Middle frontal gyrus (tissue), 1 donor: ENCODE results near the gene RFTN1.

Experiments
- DNase-seq: peaks from one replicate; pipeline ENCODE4 v3.0.0-alpha.2; 2015; ENCODE audit warnings: low spot score; ENCODE audit errors: extremely low spot score

Gene RFTN1

GRCh38 chr3:16286161-16286560 lies 227.3 kb downstream of the RFTN1 start:
- DNase-seq = no peak

GRCh38 chr3:16284633-16285032 lies 228.9 kb downstream of the RFTN1 start:
- DNase-seq = no peak

DNA sequence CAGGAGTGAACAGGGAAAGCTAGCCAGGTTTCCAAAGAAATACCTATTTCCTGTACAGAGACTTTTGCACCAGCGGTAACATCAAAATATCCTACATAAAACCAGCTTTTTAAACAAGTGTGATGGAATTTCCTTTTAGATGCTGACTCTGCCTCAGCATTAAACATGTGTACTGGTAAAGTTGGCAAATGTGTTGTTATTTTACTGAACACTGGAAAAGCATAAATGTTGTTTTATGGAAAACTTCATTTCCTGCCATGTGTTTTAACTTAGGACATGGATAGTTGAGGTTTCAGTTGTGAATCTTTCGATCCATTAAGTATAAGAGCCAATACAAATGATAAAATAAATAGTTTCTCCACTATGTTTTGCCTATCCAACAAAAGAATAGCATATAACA lies 232.8 kb downstream of the RFTN1 start:
- DNase-seq = no peak

DNA sequence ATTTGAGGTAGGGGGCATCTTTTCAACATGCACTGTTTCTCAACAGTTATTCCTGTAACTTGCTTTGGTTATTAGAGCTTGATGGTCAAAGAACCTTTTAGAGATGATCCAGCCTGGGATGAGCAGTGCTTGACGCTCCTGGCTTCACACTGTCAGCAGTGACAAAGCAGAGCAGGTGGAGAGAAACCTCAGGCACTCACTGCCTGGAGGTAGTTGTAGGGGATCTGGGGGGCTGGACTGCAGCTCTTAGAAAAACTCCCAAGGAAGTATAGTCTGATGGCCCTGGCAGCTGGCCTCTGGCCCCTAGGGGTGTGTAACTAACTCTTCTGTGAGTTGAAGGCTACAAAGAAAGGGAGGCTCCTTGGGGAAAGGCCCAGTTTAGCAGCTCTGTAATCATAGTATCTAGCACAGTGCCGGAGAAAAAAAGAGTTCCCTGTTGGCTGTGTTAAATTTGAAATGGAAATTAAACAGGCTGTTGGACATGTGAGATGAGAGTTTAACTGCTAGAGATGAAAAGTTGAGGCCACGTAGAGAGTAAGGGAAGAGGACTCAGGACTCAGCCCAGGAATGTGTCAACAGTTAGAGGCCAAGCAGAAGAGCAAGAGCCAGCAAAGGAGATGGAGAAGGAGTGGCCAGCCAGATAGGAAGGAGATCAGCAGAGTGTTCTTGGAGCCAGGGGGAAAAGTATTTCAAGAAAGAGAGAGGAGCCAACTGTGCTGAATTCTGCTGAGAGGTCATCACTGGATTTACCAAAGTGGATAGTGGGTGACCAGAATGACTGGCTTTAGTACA lies 234.3 kb downstream of the RFTN1 start:
- no peak for DNase-seq

DNA sequence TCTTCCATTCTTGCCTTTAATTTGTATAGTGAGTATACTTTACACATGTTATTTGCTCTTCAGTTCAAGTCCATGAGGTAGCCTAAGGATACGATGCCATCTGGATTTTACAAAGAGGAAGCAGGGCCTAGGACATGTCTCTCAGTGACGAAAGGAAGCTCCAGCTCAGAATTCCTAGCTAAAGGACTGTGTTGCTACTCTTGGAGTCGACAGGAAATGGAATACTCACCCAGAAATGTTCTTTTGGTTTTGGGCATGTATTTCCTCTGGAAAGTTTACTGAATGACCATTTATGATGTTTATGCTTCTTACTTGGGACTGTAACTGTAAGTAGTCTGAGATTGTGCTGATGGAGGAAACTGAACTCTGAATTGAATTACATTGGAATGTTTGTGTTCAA lies 236.0 kb downstream of the RFTN1 start:
- DNase-seq = no peak

DNA sequence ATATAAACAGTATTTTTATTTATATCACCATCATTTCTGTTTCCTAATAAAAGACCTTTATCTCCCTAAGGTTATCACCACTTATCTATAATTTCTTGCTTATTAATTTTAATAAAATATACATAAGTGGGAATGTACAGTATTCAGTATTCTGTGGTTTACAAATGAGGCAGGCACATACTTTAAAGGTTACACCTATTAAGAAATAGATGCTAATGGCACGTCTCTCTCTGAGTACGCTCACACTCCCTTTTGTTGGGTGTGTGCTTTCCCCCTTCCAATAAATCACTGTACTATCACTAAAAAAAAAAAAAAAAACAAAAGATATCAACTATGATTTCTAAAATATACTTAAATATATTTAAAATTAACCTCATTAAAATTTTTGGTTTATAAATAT lies 239.6 kb downstream of the RFTN1 start:
- no peak for DNase-seq

GRCh38 chr3:16272588-16272987 lies 240.9 kb downstream of the RFTN1 start:
- DNase-seq = no peak

DNA sequence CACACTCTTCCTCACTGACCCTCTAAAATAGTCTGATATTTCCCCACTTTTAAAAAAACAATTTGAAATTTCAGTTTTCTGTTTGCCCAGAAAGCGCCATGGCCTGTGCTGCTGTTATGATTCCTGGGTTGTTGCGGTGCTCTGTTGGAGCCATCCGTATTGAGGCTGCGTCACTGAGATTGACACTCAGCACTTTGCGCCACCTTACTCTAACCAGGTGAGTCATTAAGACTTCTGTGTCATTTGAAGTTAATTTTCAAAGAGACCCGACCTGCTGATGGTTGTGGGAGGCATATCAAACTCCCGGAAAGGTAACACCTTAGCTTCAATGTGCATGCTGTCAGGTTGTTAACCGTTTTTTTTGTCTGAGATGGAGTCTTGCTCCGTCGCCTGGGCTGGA lies 242.6 kb downstream of the RFTN1 start:
- DNase-seq = no peak

GRCh38 chr3:16266714-16267113 lies 246.8 kb downstream of the RFTN1 start:
- DNase-seq = no peak
